GM19324 (cell line): Measurements from ENCODE around the gene RAMP1.

Source experiments
- ATAC-seq: cut with Tn5 transposase; IDR thresholded peaks from one replicate; pipeline ENCODE4 v1.9.1; 2021; ENCODE audit warnings: mild to moderate bottlenecking, moderate library complexity; ENCODE audit not compliant: unreplicated experiment, low FRiP score

Gene RAMP1

DNA sequence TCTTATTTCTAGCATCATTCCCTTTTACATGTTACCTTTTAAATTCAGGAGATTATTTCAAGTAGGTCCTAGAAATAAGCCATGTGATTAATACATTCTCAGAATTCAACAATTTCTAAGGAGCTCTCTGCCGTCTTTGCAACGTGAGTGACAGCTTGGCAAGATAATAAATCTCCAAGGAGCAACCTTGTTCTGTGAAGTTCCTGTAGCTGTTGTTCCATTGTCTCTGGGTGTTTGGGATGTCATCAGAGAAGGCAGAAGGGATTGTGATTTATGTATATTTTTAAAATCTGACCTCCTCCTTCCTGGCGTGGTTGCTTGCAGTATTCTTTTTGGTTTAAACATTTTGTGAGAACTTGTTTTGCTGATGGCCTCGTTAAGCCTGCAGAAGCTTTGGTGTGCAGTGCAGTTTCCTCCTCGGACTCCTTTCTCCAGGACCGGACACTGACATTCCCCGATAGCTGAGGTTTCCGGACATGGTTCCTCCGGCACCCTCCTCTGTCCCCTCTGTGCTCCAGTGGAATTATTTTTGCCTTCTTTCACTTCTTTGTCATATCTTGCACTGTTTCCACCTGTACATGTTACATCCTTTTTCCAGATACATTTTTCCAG lies 33.7 kb downstream of the RAMP1 start:
- ATAC-seq = no peak

DNA sequence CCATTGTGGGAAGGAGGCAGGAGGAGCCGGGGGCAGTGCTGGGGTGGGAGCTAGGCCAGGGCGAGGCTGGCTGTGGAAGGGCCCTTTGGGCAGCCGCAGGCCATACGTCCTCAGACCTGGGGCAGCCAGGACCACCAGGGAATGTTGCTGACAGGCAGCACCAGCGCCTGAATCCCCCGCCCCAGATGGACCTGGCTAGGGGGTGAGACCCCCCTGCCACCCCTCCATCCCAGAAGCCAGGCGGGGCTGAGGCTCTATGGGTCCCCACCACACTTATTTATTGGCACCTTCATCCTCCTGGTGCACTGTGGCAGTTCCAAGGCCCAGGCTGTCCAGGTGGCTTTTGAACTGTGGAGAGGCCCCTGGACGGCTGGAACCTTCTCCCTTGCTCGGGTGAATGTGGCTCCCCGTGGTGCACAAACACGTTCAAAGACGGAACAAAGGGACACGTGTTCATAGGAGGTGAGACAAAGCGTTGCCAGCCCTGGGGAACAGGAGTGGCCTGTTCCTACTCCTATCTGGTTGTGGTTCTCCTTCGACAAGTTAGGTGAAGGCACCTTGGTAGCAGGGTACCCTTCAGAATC lies 35.1 kb downstream of the RAMP1 start:
- ATAC-seq = no peak

DNA sequence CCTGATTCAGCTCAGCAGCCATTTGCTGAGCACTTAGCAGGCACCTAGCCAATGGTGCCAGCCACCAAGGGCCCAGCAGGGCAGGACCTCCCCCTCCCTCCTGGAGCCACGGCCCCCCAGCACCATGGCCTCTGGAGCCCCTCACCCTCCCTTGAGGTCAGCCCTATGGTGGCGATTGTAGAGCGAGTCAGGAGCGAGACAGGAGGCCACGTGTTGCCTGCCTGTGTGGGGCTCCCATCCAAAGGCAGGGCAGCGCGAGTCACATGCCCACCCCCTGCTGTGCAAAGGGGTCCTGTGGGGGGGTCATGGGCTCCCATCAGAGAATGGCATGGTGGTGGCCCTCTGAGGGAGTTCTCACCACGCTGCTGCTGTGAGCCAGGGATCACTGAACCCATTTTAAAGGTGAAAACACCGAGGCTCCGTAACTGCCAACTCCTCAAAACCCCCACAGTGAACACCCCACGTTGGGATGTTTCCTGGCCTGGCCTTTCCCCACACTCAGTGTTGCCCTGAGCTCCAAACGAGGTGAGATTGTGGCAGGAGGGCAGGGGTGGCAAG lies 35.6 kb downstream of the RAMP1 start:
- no peak for ATAC-seq

DNA sequence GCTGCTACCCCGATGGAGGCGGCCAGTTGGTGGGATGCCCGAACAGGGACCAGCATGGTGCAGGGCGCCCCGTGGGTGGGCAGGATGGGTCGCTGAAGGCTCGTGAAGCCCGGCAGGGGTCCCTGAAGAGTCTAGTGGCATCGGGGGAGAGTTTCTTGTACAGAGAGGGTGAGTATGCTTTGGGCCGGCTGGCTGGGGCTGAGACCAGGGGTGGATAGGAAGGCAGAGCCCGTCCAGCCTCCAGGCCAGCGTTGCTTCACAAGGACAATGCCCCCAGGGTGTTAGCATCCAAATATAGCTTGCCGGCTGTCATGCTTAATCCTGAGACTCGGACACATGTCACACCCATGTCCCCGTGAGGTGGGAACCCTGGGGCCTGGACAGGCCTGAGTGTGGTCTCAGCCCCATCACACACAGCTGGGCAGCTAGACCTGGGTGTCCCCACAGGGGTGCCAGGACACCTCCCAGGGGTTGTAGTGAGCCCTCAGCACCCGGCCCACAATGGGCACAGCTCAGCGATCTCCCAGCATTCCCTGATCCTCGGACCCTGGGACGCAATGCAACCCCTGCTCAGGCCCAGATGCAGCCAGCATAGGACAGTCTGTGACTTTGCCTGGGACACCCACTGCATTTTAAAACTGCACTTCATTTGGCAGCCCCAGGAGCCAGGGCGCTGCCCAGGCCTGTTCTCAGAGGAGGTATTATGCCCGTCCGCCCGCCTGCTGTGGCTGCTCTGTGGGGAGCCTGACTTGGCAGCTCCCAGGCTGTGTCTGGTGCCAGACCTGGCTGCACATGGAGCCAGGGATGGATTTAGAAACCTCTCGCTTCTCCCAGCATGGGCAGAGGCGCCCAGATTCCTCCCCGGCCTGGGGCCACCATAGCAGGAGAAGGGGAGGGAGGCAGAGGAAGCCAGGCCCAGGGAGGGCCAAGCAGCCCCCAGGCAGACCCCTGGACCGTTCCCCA lies 36.4 kb downstream of the RAMP1 start:
- no peak for ATAC-seq

DNA sequence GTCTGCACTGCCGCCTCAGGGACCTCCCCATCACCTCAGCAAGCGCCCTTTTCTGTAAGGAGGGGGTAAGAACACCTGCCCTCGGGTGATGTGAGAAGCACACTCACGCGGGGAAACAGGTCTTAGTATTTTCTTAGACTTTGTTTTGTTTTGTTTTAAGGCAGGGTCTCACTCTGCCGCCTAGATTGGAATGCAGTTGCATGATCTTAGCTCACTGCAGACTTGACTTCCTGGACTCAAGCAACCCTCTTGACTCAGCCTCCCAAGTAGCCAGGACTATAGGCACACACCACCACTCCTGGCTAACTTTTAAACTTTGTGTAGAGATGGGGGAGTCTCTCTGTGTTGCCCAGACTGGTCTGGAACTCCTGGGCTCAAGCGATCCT lies 37.1 kb downstream of the RAMP1 start:
- ATAC-seq = no peak

DNA sequence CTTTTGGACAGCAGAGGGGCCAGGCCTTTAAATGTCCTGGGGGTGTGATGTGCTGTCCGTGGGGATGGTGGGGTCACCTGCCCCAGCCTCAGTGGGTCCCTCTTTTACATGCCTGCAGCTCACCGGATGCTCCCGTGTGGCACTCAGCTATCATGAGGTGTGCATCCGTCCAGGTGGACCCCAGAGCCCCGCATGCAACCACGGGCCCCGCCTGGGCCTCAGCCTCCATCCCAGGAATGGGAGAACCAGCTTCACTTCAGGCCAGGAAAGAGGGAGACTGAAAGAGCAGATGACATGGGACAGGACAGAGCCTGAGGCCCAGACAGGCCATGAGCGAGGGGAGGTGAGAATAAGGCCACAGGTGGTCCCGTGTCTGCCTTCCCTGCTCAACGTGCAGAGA lies 37.5 kb downstream of the RAMP1 start:
- ATAC-seq = no peak

DNA sequence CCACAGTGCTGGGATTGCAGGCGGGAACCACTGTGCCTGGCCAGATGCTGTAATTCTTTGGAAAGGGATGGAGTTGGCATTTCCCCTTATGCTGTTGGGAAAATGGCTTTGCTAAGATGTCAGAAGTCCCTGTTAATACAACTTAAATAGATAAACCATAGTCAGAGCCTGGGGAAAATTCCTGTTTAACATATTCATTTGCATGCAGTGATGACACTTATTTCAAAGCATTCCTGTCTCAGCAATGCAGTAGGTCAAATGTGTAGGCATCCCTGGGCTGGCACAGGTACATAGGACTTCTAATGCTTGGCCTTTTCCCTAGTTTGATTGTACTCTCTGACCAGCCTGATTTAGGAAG lies 38.6 kb downstream of the RAMP1 start:
- ATAC-seq = no peak

DNA sequence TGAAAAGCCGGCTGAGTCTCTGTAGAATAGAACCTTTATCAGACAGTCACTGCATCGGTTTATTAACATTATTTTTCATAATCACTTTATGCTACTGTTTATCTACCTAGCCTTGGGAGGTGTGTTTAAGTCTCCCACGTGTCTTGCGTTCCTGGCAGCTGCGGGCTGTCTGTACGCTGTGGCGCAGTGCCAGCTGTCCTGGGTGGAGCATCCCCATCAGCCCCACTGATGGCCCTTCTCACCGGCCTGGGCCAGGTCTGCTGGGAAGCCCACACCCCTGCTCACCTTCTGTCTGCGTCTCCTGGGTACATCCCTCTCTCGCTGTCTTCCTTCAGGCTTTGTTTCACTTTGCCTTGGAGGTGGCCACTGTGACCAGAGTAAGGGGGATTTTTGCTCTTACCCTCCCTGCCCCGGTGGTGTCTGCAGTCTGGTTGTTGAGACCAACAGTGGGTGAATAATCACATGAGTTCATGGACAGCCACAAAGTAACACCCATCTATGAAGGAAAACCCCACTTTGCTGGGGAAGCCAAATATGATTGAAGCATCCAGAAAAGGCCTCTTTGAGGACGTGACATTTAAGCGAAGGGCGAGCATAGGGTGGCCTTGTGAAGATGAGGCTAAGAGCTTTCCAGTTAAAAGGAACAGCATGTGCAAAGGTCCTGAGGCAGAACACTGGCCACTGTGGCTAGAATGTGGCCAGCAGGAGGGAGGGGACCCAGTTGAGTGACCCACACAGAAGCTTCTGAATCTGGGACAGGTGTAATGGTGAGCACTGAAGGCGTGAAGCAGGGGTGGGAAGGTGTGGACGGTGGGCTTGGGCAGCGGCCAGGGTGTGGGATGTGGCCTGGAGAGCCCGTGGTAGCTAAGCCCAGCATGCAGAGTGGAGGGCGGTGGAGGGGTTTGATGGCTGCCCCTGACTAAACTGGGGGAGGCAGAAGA lies 41.7 kb downstream of the RAMP1 start:
- no peak for ATAC-seq

DNA sequence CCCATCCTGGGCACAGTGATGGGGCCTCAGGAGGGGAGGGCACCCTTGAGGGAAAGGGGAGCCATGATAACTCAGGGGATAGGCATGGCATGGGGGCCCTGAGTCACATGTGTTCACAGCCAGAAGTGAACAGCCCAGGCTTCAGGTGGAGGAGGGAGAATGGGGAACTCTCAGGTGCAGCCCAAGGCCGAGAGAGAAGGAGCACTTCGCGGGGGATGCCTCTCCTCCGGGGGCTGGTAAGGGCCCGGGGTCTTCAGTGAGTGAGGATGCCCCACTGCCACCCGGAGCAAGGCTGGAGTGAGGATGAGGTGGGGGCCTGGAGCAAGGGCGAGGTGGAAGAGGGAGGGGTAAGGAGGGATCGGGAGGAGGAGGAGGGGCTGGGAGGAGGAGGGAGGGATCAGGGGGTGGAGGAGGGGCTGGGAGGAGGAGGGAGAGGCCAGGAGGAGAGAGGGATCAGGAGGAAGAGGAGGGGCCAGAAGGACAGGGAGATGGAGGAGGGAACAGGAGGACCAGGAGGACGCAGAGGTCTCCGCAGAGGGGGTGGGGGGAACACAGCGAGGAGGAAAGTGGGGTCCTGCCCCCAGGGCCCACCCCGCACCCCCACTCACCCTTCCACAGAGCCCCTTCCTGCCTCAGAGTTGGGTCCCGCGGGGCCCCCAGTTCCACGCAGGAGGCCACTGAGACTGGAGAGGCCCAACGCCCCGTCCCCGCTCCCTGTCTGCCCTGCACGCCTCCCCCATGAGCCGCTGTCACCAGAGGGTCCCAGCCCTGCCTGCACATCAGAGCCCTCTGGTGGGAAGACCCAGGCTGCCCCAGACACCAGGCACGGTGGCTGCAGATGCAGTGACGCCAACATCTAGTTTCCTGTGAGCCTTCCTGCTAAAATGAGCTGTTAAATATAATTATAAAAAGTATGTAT lies 42.8 kb downstream of the RAMP1 start:
- no peak for ATAC-seq

DNA sequence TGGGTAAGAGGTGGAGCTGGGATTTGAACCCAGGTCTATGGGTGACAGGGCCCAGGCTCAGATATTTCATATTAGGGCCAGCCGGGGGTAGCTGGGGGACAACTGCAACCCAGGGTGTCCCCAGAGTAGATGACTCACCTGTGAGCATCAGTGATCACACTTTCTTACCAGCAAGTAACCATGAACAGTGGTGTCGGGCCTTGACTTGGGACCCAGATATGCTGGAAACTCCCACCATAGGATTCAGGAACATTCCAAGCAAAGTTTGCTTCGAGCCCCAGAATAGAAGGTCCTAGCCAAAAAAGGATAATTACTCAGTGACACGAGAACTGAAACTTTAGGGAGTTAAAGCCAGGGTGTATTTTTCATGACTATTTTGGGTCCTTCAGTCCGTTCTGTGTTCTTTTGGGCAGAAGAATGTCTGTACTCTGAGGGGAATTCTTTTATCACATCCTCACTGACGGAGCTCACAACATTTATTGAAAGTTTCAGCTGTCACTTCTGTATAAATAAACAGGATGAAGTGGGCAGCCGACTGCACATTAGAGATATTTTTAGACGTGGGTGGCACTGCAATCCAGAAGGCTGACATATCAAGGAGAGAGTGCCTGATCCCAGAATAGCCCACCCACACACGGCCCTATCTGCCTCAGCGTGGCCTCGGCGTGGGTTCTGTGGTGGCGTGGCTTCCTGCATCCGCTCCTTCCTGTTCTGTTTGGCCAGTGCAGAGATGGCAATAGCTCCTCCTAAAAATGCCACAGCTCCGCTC lies 45.6 kb downstream of the RAMP1 start:
- no peak for ATAC-seq

DNA sequence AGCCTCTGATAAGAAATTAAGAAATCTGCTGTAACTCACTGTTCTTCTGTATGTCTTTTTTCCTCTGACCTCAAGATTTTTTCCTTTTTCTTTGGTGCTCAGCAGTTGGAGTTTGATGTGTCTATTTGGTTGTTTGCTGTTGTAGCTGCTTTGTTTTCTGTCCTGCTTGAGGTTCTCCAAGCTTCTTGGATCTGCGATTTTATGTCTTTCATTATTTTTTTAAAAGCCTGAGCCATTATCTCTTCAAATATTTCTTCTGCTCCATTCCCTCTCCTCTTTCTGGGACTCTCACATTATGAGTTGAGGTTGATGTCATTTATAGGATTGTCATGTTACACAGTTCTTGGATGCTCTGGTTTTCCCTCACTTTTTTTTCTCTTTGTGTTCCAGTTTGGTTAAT lies 47.7 kb downstream of the RAMP1 start:
- ATAC-seq = no peak

DNA sequence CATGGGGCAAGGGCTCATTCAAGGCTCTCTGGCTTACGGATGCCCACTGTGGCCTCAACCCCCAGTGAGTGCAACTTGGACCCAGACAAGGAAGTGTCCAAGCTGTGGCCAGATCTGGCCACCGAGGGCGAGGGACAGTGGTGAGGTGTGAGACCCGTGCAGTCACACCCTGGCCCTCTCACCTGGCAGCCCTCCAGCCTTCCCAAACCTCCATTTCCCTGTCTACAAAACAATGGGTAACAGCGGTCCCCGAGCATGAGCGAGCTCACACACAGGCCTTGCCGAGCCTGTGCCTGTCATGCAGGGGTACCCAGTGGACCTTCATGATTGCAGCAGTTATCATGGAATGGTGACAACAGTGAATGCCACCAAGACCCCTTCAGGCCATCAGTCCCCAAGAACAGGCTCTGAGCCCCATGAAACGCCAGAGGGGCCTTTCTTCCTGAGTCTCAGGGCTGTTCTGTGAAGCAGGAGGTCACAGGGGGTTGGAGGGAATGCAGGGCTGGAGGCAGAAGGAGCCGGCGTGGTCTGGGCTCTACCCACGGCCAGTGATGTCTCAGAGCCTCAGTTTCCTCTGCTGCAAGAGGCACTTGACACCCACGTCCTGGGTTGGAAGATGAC lies 49.8 kb downstream of the RAMP1 start:
- no peak for ATAC-seq

DNA sequence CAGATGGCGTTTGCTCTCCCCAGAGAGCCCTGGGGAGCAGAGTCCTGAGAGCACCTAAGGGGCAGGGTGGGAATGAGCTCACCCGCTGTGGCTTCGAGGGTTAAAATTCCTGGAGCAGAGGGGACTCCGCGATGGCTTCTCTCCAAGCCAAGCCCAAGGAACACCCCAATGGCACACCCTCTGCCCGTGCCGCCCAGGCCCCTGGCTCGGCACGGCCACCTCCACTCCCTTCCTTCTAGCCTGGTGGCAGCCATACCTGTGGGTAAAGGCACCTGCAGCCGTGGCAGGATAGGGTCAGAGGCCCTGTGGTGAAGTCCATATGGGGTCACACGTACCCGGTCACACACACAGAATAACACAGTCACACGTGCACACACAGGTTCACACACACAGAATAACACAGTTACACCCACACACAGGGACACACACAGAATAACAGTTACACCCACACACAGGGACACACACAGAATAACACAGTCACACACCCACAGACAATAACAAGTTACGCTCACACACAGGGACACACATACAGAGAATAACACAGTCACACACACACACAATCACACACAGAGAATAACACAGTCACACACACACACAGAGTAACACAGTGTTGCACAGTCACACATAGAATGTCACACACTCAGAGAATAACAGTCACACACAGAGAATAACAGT lies 50.5 kb downstream of the RAMP1 start:
- ATAC-seq = no peak

DNA sequence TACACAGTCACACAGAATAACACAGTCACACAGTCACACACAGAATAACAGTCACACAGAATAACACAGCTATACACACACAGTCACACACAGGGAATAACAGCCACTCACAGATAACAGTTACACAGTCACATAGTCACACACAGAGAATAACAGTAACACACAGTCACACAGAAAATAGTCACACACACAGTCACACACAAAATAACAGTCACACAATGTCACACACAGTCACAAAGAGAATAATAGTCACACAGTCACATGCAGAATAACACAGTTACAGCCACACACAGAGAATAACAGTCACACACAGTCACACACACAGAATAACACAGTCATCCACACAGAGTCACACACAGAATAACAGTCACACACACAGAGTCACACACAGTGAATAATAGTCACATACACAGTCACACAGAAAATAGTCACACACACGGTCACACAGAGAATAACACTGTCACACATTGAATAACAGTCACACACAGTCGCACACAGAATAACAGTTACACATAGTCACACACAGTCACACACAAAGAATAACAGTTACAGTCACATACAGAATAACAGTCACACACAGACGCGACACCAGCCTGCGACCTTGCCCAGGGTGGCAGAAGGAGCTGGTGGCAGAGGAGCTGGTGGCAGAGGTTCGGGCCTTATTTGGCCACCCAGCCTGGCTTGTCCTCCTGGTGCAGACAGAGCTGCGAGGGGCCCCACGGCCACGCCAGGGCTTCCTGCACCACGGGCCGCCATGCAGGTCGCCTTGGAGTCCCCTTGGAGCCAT lies 51.3 kb downstream of the RAMP1 start:
- no peak for ATAC-seq

DNA sequence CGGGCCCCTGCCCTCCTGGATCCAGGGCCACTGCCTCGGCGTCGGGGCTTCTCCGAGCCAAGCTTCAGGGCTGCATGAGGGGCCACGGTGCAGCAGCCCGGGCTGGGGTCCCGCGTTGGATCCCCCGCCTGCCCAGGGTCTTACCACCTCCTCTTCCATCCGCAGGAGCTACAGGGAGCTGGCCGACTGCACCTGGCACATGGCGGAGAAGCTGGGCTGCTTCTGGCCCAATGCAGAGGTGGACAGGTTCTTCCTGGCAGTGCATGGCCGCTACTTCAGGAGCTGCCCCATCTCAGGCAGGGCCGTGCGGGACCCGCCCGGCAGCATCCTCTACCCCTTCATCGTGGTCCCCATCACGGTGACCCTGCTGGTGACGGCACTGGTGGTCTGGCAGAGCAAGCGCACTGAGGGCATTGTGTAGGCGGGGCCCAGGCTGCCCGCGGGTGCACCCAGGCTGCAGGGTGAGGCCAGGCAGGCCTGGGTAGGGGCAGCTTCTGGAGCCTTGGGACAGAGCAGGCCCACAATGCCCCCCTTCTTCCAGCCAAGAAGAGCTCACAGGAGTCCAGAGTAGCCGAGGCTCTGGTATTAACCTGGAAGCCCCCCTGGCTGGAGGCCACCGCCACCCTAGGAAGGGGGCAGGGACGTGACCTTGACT lies 52.1 kb downstream of the RAMP1 start:
- ATAC-seq = no peak
